H1 (cell line): ENCODE results near the gene ADIRF. TPM values are rescaled to one million over a fixed set of nuclear protein-coding genes. Genes with fewer than 3 reads are reported as not detected.

Experiments used
- FOSL1 ChIP-seq: IDR thresholded peaks from 2 replicates; pipeline ENCODE4 v1.6.1; 2011; ENCODE audit warnings: mild to moderate bottlenecking, low read depth, low read length, moderate library complexity; ENCODE audit not compliant: insufficient read depth
- KDM1A ChIP-seq: fragments of 200-600, 300-600 bp; sonication (generic); IDR thresholded peaks from 2 replicates; pipeline ENCODE4 v1.7.1; 2016; ENCODE audit warnings: mild to moderate bottlenecking, low read length, borderline replicate concordance
- RFX5 ChIP-seq: IDR thresholded peaks from 2 replicates; pipeline ENCODE4 v1.6.1; 2011; ENCODE audit warnings: low read depth, low read length, improper control_type of control experiment, borderline replicate concordance
- polyA plus RNA-seq, 7 experiments: library from polyadenylated mRNA; depleted of rRNA in 3 of 7; stranded (reverse) in 5 of 7; unstranded in 2 of 7; fragments of >200 nt in 5 of 7; fragments of 200-250 nt in 2 of 7; gene quantifications; 1 replicate in 5 of 7; 2 replicates in 1 of 7; 4 replicates in 1 of 7; pipeline versions ENCODE4 v1.2.1 to v1.2.3, GENCODE V29; 2011 to 2013; ENCODE audit warnings: missing spikeins in 2 of 7, mixed read lengths in 2 of 7
- total RNA-seq: library from RNA; stranded (reverse); fragmentation: NEBNext Ultra II Directional; extraction: Animal tissue kit (Norgen Biotek cat#: 25700); gene quantifications from 2 replicates; pipeline ENCODE4 v1.2.1, GENCODE V29; 2021
- TF ChIP-seq, protein P1 (sequence below): fragments of 300-600 bp; sonication (generic); IDR thresholded peaks from 2 replicates; pipeline ENCODE4 v1.7.1; 2012; ENCODE audit warnings: low read length, moderate library complexity, mild to moderate bottlenecking, inconsistent platforms; ENCODE audit not compliant: insufficient replicate concordance

The ADIRF gene
- total and polyA plus RNA-seq, 2 of the 8 experiments (the other 6 are each of a cell fraction or from before 2014, with no cell fraction given), result not detected

DNA sequence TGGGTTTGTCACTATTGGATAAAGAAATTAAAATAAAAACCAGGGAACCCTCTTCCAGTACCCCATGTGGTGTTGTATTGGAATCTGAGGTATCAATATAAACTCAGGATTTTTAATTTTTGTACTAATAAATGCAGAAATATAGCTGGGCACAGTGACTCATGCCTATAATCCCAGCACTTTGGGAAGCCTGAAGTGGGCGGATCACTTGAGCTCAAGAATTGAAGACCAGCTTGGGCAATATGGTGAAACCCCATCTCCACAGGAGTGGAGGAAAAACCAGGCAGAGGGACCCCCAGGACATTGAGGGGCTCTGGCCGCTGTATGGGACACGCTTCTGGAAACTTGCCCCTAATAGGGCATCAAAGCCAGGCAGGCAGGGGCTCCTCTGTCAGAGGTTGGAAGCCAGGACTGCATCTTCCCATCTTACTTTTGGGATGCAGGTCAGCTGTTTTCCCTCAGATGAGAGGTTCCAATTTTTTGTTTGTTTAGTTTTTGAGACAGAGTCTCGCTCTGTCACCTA, 11.1 kb downstream of the ADIRF start (continued):
- TF ChIP-seq KDM1A (no peak), FOSL1 (no peak), RFX5 (no peak)
- TF ChIP-seq, protein P1, sequence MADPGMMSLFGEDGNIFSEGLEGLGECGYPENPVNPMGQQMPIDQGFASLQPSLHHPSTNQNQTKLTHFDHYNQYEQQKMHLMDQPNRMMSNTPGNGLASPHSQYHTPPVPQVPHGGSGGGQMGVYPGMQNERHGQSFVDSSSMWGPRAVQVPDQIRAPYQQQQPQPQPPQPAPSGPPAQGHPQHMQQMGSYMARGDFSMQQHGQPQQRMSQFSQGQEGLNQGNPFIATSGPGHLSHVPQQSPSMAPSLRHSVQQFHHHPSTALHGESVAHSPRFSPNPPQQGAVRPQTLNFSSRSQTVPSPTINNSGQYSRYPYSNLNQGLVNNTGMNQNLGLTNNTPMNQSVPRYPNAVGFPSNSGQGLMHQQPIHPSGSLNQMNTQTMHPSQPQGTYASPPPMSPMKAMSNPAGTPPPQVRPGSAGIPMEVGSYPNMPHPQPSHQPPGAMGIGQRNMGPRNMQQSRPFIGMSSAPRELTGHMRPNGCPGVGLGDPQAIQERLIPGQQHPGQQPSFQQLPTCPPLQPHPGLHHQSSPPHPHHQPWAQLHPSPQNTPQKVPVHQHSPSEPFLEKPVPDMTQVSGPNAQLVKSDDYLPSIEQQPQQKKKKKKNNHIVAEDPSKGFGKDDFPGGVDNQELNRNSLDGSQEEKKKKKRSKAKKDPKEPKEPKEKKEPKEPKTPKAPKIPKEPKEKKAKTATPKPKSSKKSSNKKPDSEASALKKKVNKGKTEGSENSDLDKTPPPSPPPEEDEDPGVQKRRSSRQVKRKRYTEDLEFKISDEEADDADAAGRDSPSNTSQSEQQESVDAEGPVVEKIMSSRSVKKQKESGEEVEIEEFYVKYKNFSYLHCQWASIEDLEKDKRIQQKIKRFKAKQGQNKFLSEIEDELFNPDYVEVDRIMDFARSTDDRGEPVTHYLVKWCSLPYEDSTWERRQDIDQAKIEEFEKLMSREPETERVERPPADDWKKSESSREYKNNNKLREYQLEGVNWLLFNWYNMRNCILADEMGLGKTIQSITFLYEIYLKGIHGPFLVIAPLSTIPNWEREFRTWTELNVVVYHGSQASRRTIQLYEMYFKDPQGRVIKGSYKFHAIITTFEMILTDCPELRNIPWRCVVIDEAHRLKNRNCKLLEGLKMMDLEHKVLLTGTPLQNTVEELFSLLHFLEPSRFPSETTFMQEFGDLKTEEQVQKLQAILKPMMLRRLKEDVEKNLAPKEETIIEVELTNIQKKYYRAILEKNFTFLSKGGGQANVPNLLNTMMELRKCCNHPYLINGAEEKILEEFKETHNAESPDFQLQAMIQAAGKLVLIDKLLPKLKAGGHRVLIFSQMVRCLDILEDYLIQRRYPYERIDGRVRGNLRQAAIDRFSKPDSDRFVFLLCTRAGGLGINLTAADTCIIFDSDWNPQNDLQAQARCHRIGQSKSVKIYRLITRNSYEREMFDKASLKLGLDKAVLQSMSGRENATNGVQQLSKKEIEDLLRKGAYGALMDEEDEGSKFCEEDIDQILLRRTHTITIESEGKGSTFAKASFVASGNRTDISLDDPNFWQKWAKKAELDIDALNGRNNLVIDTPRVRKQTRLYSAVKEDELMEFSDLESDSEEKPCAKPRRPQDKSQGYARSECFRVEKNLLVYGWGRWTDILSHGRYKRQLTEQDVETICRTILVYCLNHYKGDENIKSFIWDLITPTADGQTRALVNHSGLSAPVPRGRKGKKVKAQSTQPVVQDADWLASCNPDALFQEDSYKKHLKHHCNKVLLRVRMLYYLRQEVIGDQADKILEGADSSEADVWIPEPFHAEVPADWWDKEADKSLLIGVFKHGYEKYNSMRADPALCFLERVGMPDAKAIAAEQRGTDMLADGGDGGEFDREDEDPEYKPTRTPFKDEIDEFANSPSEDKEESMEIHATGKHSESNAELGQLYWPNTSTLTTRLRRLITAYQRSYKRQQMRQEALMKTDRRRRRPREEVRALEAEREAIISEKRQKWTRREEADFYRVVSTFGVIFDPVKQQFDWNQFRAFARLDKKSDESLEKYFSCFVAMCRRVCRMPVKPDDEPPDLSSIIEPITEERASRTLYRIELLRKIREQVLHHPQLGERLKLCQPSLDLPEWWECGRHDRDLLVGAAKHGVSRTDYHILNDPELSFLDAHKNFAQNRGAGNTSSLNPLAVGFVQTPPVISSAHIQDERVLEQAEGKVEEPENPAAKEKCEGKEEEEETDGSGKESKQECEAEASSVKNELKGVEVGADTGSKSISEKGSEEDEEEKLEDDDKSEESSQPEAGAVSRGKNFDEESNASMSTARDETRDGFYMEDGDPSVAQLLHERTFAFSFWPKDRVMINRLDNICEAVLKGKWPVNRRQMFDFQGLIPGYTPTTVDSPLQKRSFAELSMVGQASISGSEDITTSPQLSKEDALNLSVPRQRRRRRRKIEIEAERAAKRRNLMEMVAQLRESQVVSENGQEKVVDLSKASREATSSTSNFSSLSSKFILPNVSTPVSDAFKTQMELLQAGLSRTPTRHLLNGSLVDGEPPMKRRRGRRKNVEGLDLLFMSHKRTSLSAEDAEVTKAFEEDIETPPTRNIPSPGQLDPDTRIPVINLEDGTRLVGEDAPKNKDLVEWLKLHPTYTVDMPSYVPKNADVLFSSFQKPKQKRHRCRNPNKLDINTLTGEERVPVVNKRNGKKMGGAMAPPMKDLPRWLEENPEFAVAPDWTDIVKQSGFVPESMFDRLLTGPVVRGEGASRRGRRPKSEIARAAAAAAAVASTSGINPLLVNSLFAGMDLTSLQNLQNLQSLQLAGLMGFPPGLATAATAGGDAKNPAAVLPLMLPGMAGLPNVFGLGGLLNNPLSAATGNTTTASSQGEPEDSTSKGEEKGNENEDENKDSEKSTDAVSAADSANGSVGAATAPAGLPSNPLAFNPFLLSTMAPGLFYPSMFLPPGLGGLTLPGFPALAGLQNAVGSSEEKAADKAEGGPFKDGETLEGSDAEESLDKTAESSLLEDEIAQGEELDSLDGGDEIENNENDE, result no peak
